MCF 10A (cell line): ENCODE data around the gene HLA-DQA2. TPM values are rescaled to one million over a fixed set of nuclear protein-coding genes. Genes with fewer than 3 reads are reported as not detected.
"Not testable (repeated sequence)": the region's sequence is repeated elsewhere in the genome, so short reads cannot be mapped to it uniquely, and the experiment has no call there.

Source experiments
- BruUV-seq: library from RNA; stranded (reverse); fragments of 400-500 nt; replicated peaks from 2 replicates; lab custom pipeline; 2021; lab: Mats Ljungman, UMichigan
- CTCF ChIA-PET: fragments of 300-600 bp; sonication (Branson Sonifier 250); formaldehyde crosslinking; extraction: SDS; loops from one replicate; lab custom pipeline; 2021; ENCODE audit warnings: antibody characterized with exemption, inconsistent platforms; lab: Yijun Ruan, JAX
- POLR2A ChIA-PET: fragments of 300-600, 350-650 bp; sonication (Branson Sonifier 250); formaldehyde crosslinking; extraction: SDS; loops from one replicate; lab custom pipeline; 2020; ENCODE audit warnings: antibody characterized with exemption, inconsistent platforms; lab: Yijun Ruan, JAX
- DNase-seq: peaks from one replicate; pipeline ENCODE4 v3.0.0-alpha.2; 2018; ENCODE audit not compliant: unreplicated experiment
- H3K27ac Mint-ChIP-seq: one replicate; pipeline ENCODE4 v1.8.0; 2022; ENCODE audit warnings: mild to moderate bottlenecking, low read depth, mixed read lengths; ENCODE audit not compliant: unreplicated experiment
- H3K27me3 Mint-ChIP-seq: one replicate; pipeline ENCODE4 v1.8.0; 2022; ENCODE audit warnings: mixed read lengths; ENCODE audit not compliant: insufficient read depth, unreplicated experiment
- H3K36me3 Mint-ChIP-seq: one replicate; pipeline ENCODE4 v1.8.0; 2022; ENCODE audit warnings: mild to moderate bottlenecking, moderate library complexity, mixed read lengths; ENCODE audit not compliant: insufficient read depth, unreplicated experiment
- H3K4me1 Mint-ChIP-seq: one replicate; pipeline ENCODE4 v1.8.0; 2022; ENCODE audit warnings: mixed read lengths; ENCODE audit not compliant: insufficient read depth, unreplicated experiment
- H3K4me3 Mint-ChIP-seq: one replicate; pipeline ENCODE4 v1.8.0; 2022; ENCODE audit warnings: mild to moderate bottlenecking, moderate library complexity, mixed read lengths; ENCODE audit not compliant: unreplicated experiment
- H3K9me3 Mint-ChIP-seq: one replicate; pipeline ENCODE4 v1.8.0; 2022; ENCODE audit warnings: mixed read lengths; ENCODE audit not compliant: unreplicated experiment
- CTCF ChIP-seq: fragments of 200-600 bp; IDR thresholded peaks from one replicate; pipeline ENCODE4 v1.8.0; 2022; ENCODE audit warnings: antibody characterized with exemption, mild to moderate bottlenecking; ENCODE audit not compliant: unreplicated experiment
- intact Hi-C: fragments of 100-400 bp; cut with micrococcal nuclease; formaldehyde crosslinking; loops from 2 replicates; pipeline ENCODE4 v1.14.1; 2022
- total RNA-seq: library from RNA; stranded (reverse); gene quantifications from 2 replicates; pipeline ENCODE4 v1.2.3, GENCODE V29; 2022

HLA-DQA2 gene
- total RNA-seq, 1 experiment from 2014 or later: not detected

DNA sequence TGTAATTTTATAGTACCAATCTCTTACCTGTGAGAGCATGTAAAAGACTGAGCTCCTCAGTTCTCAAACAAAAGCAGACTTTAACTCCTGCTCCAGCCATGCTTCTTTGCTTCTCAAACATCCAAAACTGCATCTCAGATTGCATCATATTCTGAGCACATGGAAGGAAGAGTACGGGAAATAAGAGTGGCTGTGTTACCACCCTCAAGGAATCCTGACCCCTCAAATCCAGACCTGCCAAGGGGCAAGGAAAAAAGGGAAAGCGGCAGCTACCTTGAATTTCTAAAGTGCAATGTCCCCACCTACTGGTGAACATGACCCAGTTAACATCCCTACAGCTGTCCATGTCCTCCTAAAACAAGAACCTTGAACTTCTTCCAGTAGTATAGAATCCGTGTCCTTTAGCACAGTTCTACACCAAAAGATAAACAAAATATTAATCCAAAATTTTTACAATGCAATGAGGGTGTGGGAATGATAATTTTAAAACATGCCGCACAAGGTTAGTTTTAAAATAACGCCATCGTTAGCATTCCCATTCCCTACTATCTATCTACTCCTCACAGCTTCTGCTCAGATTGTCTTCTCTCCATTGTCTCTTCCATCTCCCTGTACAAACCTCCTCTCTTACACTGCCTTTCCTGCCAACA, 40.7 kb upstream of the HLA-DQA2 start:
- CTCF ChIA-PET: interaction anchor here (0.6 to 4.3 kb wide), 24 partner anchors 12 to 729 kb away, joined by 3 to 33 read pairs (median 3); partner anchors contain the start of genes DXO and HLA-DQB1
- Mint-ChIP-seq H3K9me3 (peaks cover 7% of the 10 kb centered on the region), H3K27ac (no peak overlapping the region), H3K4me3 (no peak overlapping the region), H3K36me3 (no peaks in the 10 kb centered on the region), H3K27me3 (peaks cover 89% of the 10 kb centered on the region), H3K4me1 (no peaks in the 10 kb centered on the region)
- peak; percentile 45 for TF ChIP-seq CTCF
- BruUV-seq: no TSS peak
- POLR2A ChIA-PET: interaction anchor here (1.2 kb wide), 1 partner anchor 281 kb away, joined by 4 read pairs; no protein-coding TSS in a partner anchor
- peak; percentile 73 for DNase-seq
- intact Hi-C loops: loop anchor here (1.0 to 5.0 kb wide), 5 partner anchors 97 to 453 kb away; no protein-coding TSS in a partner anchor

GRCh38 chr6:32703347-32703746, 37.8 kb upstream of the HLA-DQA2 start:
- no peak overlapping the region for H3K4me3 Mint-ChIP-seq
- H3K4me1 Mint-ChIP-seq: no peaks in the 10 kb centered on the region
- TF ChIP-seq CTCF: no peak
- H3K27ac Mint-ChIP-seq: no peak overlapping the region
- DNase-seq: no peak
- H3K27me3 Mint-ChIP-seq: peaks cover 62% of the 10 kb centered on the region
- ChIA-PET POLR2A (no interaction called here), CTCF (interaction anchor here (0.5 to 4.3 kb wide), 7 partner anchors 60 to 490 kb away, joined by 3 to 33 read pairs (median 4); no protein-coding TSS in a partner anchor)
- intact Hi-C loops: loop anchor here (5.0 kb wide), 3 partner anchors 94 to 456 kb away; no protein-coding TSS in a partner anchor
- no TSS peak for BruUV-seq
- H3K36me3 Mint-ChIP-seq: no peaks in the 10 kb centered on the region
- peaks cover 7% of the 10 kb centered on the region for H3K9me3 Mint-ChIP-seq

DNA sequence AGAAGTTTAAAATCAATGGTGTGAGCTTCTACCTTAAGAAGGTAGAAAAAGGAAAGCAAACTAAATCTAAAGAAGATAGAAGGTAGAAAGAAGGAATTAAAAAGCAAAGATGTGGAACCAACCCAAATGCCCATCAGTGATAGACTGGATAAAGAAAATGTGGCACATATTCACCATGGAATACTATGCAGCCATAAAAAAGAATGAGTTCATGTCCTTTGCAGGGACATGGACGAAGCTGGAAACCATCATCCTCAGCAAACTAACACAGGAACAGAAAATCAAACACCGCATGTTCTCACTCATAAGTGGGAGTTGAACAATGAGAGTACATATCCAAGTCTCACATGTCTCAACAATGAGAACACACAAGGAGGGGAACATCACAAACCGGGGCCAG, 36.0 kb upstream of the HLA-DQA2 start:
- H3K4me1 Mint-ChIP-seq, intact Hi-C loops, CTCF ChIA-PET, POLR2A ChIA-PET, H3K4me3 Mint-ChIP-seq, H3K36me3 Mint-ChIP-seq, BruUV-seq, DNase-seq, H3K27ac Mint-ChIP-seq, H3K9me3 Mint-ChIP-seq: not testable (repeated sequence)
- peaks cover 58% of the 10 kb centered on the region for H3K27me3 Mint-ChIP-seq

GRCh38 chr6:32709625-32710024, 31.6 kb upstream of the HLA-DQA2 start:
- POLR2A ChIA-PET: no interaction called here
- peaks cover 7% of the 10 kb centered on the region for H3K9me3 Mint-ChIP-seq
- TF ChIP-seq CTCF: no peak
- no peaks in the 10 kb centered on the region for H3K36me3 Mint-ChIP-seq
- intact Hi-C loops: no loop called here
- peaks cover 39% of the 10 kb centered on the region for H3K27me3 Mint-ChIP-seq
- no peak for DNase-seq
- BruUV-seq: no TSS peak
- CTCF ChIA-PET: no interaction called here
- H3K4me3 Mint-ChIP-seq: no peak overlapping the region
- no peaks in the 10 kb centered on the region for H3K4me1 Mint-ChIP-seq
- no peak overlapping the region for H3K27ac Mint-ChIP-seq
